GM19023 (cell line): ENCODE measurements around the gene SLC39A3.

ENCODE experiments used
- ATAC-seq: cut with Tn5 transposase; IDR thresholded peaks from one replicate; pipeline ENCODE4 v1.9.1; 2021; ENCODE audit warnings: mild to moderate bottlenecking, moderate library complexity; ENCODE audit not compliant: unreplicated experiment

Gene SLC39A3

DNA sequence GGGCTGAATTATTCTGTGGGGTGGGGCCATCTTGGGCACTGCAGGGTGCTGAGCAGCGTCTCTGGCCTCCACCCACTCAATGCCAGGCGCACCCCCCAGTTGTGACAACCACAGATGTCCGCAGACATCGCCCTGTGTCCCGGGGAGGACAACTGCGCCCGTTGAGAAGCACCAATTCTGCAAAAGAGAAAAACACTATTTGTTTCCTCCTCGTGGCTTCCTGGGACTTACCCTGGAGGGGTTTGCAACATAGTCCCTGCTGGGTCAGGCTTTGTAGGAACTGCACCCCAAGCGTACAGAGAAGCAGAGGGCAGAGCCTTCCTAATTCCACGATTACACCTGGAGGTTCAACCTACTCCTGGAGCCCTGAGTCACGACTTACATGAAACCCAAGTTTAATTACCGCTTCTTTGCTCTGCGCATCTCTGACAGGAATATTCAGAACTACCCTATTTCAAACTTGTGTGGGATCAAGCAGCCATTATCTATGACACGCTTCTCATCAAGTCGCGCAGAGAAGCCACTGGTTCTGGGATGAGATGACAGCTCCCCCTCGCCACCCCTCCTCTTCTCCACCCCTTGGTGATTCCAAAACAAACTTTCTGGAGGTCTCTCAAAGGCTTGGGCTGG lies 11.1 kb upstream of the SLC39A3 start:
- no peak for ATAC-seq

DNA sequence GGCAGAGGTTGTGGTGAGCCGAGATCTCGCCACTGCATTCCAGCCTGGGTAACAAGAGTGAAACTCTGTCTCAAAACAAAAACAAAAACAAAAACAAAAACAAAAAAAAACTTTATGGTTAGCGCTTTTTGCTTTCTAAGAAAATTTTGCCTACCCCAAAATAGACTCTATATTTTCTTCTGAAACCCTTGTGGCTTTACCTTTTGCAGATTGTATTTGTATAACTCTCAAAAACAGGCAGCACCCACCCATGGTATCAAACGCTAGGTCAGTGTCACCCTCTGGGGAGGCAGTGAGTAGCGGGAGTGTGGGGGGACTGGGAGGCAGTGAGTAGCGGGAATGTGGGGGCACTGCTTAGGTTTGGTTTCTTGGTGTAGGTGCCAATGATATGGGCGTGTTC lies 7.5 kb upstream of the SLC39A3 start:
- no peak for ATAC-seq

DNA sequence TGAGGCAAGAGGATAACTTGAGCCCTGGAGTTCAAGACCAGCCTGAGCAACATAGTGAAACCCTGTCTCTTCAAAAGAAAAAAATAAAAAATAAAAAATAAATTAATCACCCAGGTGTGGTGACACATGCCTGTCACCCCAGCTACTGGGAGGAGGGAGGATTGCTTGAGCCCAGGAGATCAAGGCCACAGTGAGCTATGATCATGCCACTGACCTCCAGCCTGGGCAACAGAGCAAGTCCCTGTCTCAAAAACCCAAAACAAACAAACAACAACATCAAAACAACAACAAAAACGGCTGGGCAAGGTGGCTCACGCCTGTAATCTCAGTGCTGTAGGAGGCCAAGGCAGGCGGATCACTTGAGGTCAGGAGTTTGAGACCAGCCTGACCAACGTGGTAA lies 4.3 kb upstream of the SLC39A3 start:
- no peak for ATAC-seq

DNA sequence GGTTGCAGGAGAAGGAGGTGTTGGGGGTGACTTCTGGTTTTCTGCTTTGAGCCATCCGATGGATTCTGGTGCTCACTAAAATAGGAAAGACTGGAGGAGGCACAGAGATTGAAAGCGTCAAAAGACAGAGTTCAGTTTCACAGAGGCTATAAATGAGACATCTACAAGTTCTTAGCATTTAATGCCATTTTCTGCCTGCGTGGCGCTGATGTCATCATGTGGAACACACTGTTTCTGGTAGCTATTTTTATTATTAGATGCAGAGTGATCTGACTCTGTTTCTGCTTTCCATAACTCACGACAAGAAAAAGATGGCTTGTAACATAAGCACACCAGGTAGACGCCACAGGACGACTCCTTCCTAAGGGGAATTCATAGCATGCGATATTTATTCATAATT lies 3.3 kb upstream of the SLC39A3 start:
- ATAC-seq = no peak

DNA sequence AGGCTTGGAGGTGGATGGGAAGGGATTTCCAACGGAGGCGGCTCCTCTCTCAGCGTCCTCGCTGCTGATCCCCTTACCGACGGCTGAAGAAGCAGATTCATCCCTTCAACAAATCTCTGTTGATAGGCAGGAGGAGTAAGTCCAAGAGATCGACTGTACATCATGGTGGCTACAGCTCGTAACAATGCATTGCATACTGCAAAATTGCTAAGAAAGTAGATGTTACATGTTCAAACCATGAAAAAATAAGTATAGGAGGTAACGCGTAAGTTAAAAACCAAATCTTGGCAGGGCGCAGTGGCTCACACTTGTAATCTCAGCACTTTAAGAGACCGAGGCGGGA lies 468 bp upstream of the SLC39A3 start:
- ATAC-seq = no peak

DNA sequence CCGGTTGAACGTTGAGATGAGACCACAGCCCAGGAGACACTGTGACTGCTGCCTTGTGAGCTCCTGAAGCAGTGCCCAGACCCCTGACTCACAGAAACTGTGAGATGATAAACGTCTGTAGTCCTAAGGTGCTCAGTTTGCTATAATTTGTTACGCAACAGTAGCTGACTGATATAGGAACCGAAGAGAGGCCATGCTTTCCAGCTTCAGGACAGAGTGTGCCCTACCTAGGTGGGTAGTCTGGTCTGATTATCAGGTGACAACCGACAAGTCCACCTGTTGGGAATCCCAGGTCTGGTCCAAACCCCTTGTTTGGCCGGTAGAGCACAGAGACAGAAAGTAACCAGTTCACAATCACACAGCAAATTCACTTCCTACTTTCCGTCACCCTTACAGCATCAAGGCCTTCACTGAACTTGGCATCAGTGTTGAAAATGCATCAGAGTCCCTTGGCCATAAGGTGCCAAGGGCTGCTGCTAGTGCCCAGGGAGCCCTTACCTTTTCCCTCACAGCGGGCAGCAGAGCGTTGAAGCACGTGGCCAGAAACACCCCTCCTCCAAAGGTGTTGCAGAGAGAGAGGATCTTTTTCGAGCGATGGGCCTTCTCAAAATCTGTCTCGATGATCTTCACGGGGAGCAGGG lies 3.1 kb downstream of the SLC39A3 start:
- no peak for ATAC-seq

DNA sequence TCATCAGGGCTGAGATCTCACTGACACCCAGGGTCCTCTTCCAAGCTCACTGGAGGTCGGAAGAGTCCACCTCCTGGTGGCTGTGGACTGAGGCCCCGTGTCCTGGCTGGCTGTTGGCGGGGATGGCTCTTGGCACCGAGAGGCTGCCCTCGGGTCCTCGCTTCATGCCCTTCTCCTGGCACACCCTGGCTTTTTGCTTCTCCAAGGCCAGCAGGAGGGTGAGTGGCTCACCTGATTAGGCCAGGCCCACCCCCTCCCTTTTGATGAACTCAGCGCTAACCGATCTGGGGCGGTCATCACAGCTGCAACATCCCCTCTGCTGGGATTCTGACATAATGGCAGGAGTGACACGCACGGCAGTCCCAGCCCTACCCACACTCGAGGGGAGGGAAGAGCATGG lies 4.4 kb downstream of the SLC39A3 start:
- ATAC-seq = no peak

DNA sequence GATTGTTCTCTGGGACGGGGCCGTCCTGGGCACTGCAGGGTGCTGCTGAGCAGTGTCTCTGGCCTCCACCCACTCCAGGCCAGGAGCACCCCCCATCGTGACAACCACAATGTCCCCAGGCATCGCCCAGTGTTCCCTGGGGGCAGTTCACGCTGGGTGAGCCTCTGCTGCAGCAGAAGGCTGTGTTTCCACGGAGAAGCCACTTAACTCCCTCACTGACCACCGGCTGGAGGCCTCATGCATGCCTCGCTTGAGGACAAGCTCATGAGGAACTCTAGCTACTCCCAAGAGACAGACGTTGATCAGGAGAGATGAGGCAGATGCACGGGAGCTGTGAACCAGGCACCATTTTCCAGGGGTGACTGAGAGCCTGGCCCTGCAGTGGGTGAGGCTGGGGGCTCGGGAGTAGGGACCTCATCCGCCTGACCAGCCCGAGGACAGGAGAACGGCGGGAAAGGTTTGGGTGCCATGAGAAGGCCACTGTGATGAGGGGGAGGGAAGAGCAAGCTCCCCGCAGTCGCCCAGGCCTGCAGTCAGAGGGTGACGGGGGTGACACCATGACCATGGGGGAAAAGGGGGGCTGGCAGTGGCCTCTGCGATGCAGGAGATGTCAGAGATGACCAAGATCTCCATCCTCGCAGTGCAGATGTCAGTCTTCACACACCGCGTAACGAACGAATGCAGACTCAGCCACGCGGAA lies 5.1 kb downstream of the SLC39A3 start:
- ATAC-seq = no peak

DNA sequence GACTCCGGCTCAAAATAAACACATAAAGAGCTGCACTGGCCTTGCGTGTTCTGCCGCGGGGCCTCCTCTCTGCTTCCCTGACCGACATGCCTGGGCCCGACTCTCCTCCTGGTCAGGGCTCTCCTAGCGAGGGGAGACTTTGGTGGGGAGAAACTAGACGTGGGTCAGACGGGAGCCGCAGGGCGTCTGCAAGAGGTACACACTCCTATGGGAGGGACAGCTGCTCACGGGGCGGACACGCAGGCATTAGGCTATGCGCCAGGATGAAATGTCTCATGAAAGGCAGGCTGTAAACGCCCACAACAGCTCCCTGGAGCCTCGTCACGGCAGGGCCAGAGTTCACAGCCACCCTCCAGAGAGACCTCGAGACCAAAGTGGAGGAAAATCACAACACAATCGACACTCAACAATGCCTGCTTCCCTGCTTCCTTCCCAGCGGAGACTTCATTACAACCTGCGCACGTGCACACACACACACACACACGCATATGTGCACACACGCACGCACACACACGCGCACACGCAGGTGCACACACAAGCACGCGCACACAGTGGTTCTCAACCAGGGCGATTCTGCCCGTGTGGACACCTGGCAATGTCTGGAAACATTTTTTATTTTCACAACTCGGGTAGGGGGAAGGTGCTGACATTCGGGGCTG lies 5.8 kb downstream of the SLC39A3 start:
- no peak for ATAC-seq

DNA sequence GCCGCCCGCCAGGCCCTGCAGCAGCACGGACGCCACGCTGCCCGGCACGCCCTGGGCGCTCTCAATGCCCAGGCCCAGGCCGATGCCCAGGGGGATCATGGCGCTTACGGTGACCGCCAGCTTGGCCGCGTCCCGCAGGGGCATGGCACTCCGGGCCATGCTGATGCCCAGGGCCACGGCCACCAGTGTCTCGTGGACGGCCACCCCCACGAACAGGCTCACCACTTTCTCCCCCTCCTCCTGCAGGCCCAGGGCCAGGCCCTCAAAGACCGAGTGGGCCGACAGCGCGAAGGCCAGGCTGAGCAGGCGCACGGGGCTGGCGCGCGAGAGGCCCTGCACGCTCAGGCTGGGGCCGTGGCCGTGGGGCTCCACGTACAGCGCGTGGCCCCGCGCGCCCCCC lies 6.9 kb downstream of the SLC39A3 start:
- ATAC-seq = no peak

DNA sequence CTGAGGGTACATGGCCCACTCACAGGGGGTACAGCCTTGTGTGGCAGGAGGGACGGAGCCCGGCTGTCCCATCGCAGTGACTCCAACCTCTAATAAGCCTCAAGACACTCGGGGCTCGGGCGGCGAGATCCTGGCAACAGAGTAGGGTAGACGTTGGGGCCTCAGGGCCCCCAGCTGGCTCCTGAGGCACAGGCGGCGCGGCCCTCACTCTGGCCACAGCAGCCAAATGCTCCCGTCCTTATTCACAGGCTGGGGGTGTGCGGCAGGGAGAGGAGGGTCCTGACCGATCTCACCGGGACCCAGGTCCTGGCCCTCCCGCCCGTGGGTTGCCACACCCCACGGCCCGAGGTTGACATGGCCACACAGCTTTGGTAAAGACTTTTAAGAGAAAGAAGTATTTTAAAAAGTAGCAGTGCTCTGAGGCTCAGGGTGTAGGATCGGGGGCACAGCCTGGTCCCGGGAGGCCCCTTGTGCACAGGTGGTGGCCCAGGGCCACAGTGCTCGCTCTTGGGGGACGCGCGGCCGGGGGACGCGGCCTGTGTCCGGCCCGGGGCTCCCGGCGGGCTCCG lies 7.6 kb downstream of the SLC39A3 start:
- ATAC-seq = no peak

DNA sequence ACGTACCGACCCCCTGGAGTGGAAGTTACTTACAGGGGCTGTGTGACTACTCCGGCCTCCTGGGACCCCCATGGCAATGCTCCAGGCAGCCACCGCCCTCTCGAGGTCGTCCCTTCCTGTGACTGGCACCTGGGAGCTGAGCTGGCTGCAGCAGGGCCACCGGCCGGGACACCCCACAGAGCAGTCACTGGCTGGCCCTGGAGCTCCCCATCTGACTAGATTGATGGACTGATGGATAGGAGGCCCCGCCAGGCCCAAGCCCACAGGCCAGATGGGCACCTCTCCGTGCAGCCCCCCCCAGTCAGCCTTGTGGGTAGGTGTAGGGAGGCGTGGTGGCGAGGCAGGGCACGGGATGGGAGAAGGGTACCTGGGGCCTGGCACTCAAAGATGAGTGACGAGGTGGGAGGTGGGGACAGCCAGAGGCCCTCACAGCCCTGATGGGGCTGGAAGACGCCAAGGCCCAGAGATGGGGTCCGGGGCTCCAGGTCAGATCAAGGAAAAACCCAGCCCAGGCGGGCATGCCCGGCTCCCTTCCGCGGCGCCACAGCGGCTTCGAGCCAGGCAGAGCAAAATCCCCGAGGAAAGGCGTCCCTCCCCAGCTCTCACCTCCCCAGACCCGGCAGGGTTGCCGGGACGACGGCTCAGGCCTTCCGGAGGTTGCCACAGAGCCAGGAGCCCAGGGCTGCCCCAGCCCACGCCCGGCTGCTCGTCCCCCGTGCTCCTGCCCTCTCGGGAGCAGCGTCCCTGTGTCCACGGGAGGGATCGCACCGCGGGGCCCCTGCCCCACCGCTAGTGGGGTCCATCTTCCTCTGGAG lies 8.4 kb downstream of the SLC39A3 start:
- ATAC-seq = no peak

DNA sequence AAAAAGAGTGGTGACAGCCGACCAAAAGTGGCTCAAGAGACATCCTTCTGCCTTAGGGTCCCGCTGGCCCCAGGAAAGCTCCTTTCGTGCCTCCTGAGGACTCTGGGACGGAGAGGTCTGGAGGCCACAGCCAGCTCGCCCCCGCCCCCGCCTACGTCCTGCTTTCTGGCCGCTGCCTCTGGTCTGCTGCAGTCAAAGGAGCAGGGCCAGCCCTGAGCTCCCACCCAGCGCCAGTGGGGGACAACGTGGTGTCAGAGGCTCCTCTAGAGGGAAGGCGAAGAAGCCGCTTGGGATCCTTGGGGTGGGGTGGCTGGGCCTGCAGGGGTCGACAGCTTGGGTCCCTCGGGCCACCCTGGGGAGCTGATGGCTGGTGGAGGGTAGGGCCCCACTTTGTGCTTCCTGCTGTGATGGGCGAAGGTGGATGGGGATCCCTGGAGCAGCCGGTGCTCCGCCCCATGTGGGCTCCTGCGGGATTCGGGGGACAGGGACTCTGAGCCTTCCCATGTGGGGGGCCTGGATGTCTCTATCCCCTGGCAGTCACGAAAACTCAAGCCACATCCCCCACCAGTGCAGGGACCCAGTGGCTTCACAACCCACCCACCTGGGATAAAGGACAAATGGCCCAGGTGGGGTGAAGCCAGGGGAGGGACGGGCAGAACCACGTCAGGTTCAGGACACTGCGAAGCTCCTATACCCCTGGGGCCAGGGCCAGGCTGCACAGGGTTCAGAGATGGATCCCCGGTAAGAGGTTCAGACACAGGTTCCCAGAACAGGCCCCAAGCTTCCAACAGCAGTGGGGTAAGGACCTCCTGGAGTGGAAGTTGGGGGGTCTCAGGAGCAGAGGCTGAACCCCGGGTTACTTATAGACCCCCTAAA lies 9.6 kb downstream of the SLC39A3 start:
- no peak for ATAC-seq

DNA sequence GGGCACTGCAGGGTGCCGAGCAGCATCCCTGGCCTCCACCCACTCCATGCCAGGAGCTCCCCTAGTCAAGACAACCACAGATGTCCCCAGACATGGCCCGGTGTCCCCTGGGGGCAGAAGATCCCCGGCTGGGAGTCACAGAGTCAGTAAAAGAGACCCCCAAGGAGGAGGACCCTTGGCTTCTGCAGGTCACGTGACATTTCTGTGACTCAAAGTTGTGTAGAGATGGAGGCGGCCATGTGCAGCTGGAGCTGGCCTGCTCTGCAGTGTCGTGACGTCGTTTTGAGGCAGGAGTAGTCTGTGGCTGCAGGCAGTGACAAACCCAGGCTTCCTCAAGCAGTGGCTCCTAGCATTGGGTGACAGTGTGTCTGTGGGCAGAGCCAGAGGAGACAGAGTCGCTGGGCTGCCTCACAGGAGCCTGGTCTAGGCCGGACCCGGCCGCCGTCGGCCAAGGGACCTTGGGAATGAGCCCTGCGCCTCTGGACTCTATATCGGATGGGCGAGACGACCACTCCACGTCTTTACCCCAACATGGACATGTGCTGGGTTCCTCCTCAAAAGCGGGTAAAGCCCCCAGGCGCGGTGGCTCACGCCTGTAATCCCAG lies 10.9 kb downstream of the SLC39A3 start:
- no peak for ATAC-seq

DNA sequence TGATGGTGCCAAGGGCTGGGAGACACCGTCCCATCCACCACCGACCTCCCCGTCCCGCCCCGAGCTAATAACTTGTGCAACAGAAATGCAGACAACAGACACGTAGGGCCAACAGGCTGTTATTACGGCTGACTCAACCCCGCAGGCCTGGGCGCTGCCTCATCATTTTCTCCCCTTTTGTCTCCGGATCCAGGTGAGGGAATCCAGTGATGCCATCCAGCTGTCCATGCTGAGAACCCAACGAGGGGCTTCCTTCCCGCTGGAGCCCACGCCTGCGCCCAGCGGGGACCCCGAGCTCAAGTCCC lies 12.2 kb downstream of the SLC39A3 start:
- no peak for ATAC-seq

DNA sequence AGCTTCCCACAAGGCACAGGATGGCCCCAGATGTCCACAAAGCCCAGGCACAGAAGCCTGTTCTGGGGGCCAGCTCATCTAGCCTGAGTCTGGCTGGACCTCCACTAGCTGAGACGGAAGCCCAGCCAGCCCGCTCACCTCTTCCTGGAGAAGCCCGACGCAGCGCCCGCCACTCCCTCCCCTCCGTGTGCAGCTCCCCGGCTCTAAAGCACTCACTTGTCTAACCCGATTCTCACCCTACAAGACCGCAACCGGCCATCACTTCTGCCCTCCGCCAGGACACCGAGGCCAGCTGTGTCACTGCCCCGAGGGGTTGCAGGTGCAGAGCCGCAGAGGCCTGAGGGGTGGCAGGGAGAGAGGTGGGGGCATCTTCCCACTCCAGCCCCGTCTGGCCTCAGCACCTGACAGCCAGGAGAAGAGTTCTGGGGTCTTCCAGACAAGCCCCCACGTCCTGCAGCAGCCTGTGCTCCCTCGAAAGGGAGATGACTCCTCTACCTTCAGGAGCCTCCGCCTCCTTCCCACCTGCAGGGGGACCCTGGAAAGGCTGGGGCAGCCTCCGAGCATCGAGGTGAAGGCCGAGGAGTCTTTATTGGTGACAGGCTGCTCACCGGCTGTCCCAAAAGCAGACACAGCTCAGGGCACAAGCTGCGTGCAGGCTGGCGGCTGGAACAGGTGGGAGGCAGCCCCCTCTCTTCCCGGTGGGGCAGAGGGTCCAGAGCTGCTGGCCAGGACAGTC lies 12.7 kb downstream of the SLC39A3 start:
- ATAC-seq = no peak

DNA sequence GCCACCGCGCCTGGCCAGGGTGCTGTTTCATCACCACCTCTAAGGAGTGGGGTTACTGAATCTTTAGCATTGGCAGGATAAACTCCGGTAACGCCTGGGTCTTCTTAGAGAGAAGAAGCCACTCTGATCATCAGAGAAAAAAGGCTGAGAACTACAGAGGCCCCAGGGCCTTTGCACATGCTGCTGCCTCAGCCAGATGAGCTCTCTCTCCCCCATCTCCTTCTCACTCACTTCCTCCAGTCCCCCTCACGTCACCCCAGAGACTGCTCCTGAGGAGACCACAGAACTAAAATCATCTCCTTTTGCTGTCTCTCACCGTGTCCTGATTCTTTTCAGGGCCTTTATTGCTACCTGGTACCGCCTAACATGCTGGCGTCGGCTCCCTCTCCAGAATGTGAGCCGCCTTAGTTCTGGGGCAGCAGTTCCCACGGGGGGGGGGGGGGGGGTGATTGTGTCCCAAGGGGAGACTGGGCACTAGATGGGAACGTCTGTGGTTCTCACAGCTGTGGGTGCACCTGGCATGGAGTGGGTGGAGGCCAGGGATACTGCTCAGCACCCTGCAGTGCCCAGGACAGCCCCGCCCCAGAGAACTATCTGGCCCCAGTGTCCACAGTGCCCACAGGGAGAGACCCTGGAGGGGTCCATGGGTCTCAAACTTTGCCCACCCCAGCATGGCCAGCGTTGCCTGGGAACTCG lies 13.5 kb downstream of the SLC39A3 start:
- ATAC-seq = no peak

DNA sequence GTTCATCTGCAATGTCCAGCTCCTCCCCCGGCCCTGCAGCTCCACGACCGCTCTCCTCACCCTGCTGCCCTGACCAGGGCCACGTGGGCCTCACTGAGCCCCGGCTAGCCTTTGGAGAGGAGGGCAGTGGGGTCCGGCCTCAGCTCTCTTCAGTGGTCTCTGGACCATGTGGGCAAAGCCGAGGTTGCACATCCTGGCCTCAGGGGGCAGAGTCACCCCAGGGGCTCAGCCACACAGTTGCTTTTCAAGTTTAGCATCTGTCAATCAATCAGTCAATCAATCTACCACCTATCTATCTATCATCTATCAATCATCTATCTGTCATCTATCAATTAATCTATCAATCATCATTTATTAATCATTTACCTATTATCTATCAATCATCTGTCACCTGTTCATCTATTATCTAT lies 15.7 kb downstream of the SLC39A3 start:
- no peak for ATAC-seq
